ENCODE results near the gene CYP4Z1.
"Not testable (repeated sequence)": the region's sequence is repeated elsewhere in the genome, so short reads cannot be mapped to it uniquely, and the experiment has no call there.

- not testable (repeated sequence) for TF ChIP-seq CTCF, POLR2A, POLR2AphosphoS5 (IDR thresholded peaks at IDR 0.05)
These were observed 2.0 kb downstream of the CYP4Z1 start for GRCh38 chr1:47069080-47069479.

All from upper lobe of left lung (tissue), 4 donors.